Measurements from ENCODE around the gene URM1. TPM values are rescaled to one million over a fixed set of nuclear protein-coding genes. Genes with fewer than 3 reads are reported as not detected.

Gene URM1
- total RNA-seq, 1 experiment from 2014 or later, result 46.6 TPM

- H3K27ac ChIP-seq (ENCODE audit: insufficient read length, low read depth, low read length), result no peak overlapping the region
- H3K27me3 Mint-ChIP-seq (ENCODE audit: low read depth), result peaks cover 97% of the 10 kb centered on the region
Observed at GRCh38 chr9:128397831-128398230, 26.7 kb downstream of the URM1 start.

More at GRCh38 chr9:128397831-128398230, 26.7 kb downstream of the URM1 start:
- Histone ChIP-seq H3K4me2 (ENCODE audit: insufficient read depth, insufficient read length, low read length) (no peak overlapping the region), H3K23ac (ENCODE audit: insufficient read length, low read depth, low read length) (no peak overlapping the region), H2BK120ac (ENCODE audit: low read depth, low read length, poor library complexity, severe bottlenecking) (no peak overlapping the region), H3K9me3 (ENCODE audit: control insufficient read depth, low read depth, low read length) (no peaks in the 10 kb centered on the region), H3K9ac (ENCODE audit: extremely low read depth, insufficient read length, low read length) (no peak overlapping the region), H2BK5ac (ENCODE audit: insufficient read length, low read length) (no peak overlapping the region), H4K91ac (ENCODE audit: insufficient read length, low read depth, low read length) (no peak overlapping the region), H2BK20ac (ENCODE audit: low read depth, low read length, poor library complexity, severe bottlenecking) (no peak overlapping the region), H2BK15ac (ENCODE audit: low read depth, low read length) (no peak overlapping the region), H2BK12ac (ENCODE audit: insufficient read length, low read depth, low read length) (no peak overlapping the region), H3T11ph (ENCODE audit: low read length) (no peak overlapping the region), H2AK5ac (ENCODE audit: insufficient read length, low read length) (no peak overlapping the region), H3K4me1 (ENCODE audit: insufficient read depth, low read length) (no peaks in the 10 kb centered on the region), H3K4ac (ENCODE audit: low read depth, low read length) (no peak overlapping the region), H3K18ac (ENCODE audit: insufficient read length, low read depth, low read length) (no peak overlapping the region), H3K79me1 (ENCODE audit: insufficient read depth, low read depth, low read length, poor library complexity, severe bottlenecking) (no peaks in the 10 kb centered on the region), H3K23me2 (ENCODE audit: insufficient read length, low read depth, low read length, poor library complexity, severe bottlenecking) (peaks cover under 1% of the 10 kb centered on the region), H4K20me1 (ENCODE audit: control insufficient read depth, insufficient read depth, insufficient read length) (no peaks in the 10 kb centered on the region), H2AFZ (ENCODE audit: low read length) (no peak overlapping the region), H3K14ac (ENCODE audit: insufficient read depth, low read length) (no peak overlapping the region), H3K79me2 (ENCODE audit: insufficient read depth, low read length) (no peaks in the 10 kb centered on the region), H4K8ac (replicated peaks; ENCODE audit: insufficient read length, low read depth, low read length) (no peak overlapping the region), H4K5ac (ENCODE audit: insufficient read length, low read depth, low read length) (no peak overlapping the region), H3K56ac (ENCODE audit: insufficient read length, low read depth, low read length) (no peak overlapping the region), H3K27me3 (ENCODE audit: insufficient read depth, low read length) (peaks cover 74% of the 10 kb centered on the region)
- Mint-ChIP-seq H3K4me1 (peaks cover 25 to 26% of the 10 kb centered on the region in 2 experiments), H3K9me3 (peaks cover 3% of the 10 kb centered on the region in 2 experiments; a peak in 2 of 5 replicates), H3K27ac (no peak overlapping the region), H3K4me3 (peak overlapping the region in 1 of 2 experiments; percentile 49; a peak in 1 of 5 replicates), H3K36me3 (ENCODE audit: insufficient read depth in 1 of 3, low read depth in 3 of 3) (0 out of 7 replicates have a peak, but pooled peaks cover 0 to 2% (median 0%) of the 10 kb centered on the region in 3 experiments)
- no CpG with 5 or more reads among the region's 7 CpGs for WGBS (ENCODE audit: extremely low coverage, insufficient read length, low lambda C conversion rate)
- no peak for DNase-seq
- TF ChIP-seq, protein P1, sequence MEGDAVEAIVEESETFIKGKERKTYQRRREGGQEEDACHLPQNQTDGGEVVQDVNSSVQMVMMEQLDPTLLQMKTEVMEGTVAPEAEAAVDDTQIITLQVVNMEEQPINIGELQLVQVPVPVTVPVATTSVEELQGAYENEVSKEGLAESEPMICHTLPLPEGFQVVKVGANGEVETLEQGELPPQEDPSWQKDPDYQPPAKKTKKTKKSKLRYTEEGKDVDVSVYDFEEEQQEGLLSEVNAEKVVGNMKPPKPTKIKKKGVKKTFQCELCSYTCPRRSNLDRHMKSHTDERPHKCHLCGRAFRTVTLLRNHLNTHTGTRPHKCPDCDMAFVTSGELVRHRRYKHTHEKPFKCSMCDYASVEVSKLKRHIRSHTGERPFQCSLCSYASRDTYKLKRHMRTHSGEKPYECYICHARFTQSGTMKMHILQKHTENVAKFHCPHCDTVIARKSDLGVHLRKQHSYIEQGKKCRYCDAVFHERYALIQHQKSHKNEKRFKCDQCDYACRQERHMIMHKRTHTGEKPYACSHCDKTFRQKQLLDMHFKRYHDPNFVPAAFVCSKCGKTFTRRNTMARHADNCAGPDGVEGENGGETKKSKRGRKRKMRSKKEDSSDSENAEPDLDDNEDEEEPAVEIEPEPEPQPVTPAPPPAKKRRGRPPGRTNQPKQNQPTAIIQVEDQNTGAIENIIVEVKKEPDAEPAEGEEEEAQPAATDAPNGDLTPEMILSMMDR (conservative IDR thresholded peaks at IDR 0.05), result no peak

Measured in H9 (cell line).